IMR-90 (cell line): ENCODE data around the gene GPSM1.

ENCODE experiments used
- CEBPB ChIP-seq: IDR thresholded peaks from 2 replicates; pipeline ENCODE4 v1.6.1; 2012; ENCODE audit warnings: low read depth, low read length, improper control_type of control experiment
- CTCF ChIP-seq: conservative IDR thresholded peaks from 2 replicates; pipeline ENCODE4 v1.5.1; 2012; ENCODE audit warnings: mild to moderate bottlenecking, low read depth, low read length, improper control_type of control experiment
- FOS ChIP-seq: fragments of 150-350 bp; IDR thresholded peaks from 2 replicates; pipeline ENCODE4 v1.6.1; 2016; ENCODE audit warnings: low read depth, low read length
- MXI1 ChIP-seq: IDR thresholded peaks from 2 replicates; pipeline ENCODE4 v1.6.1; 2012; ENCODE audit warnings: low read depth, mild to moderate bottlenecking, low read length, moderate library complexity, borderline replicate concordance
- POLR2A ChIP-seq: IDR thresholded peaks from 2 replicates; pipeline ENCODE4 v1.6.1; 2012; ENCODE audit warnings: mild to moderate bottlenecking, low read depth, low read length

- TF ChIP-seq CEBPB (no peak), CTCF (no peak), FOS (no peak), POLR2A (no peak), MXI1 (no peak)
These were observed 47.8 kb downstream of the GPSM1 start for GRCh38 chr9:136375096-136375495.
